Trophoblast cell (in vitro differentiated cells and primary cell): ENCODE data around the gene MAML3.

Experiments
- DNase-seq, 2 donors: peaks; one replicate each; pipeline ENCODE4 v3.0.0-alpha.2; 2016
- H2AFZ ChIP-seq: 2 replicates; pipeline ENCODE4 v1.6.1; 2013; ENCODE audit warnings: low read length, moderate library complexity, mild to moderate bottlenecking; ENCODE audit not compliant: insufficient read depth, poor library complexity
- H2AK5ac ChIP-seq: 2 replicates; pipeline ENCODE4 v1.6.1; 2013; ENCODE audit warnings: mild to moderate bottlenecking, low read length
- H2BK120ac ChIP-seq: 2 replicates; pipeline ENCODE4 v1.6.1; 2013; ENCODE audit warnings: low read length, mild to moderate bottlenecking, moderate library complexity; ENCODE audit not compliant: insufficient read depth, poor library complexity
- H2BK12ac ChIP-seq: 2 replicates; pipeline ENCODE4 v1.6.1; 2013; ENCODE audit warnings: mild to moderate bottlenecking, low read length, moderate library complexity
- H2BK5ac ChIP-seq: 2 replicates; pipeline ENCODE4 v1.6.1; 2013; ENCODE audit warnings: low read length, low read depth, moderate library complexity, mild to moderate bottlenecking; ENCODE audit not compliant: poor library complexity
- H3K14ac ChIP-seq: 2 replicates; pipeline ENCODE4 v1.6.1; 2013; ENCODE audit warnings: mild to moderate bottlenecking, low read length
- H3K18ac ChIP-seq: 2 replicates; pipeline ENCODE4 v1.6.1; 2013; ENCODE audit warnings: mild to moderate bottlenecking, low read length
- H3K23ac ChIP-seq: 2 replicates; pipeline ENCODE4 v1.6.1; 2013; ENCODE audit warnings: low read length
- H3K27ac ChIP-seq: 2 replicates; pipeline ENCODE4 v1.5.1; 2013; ENCODE audit warnings: low read depth, mild to moderate bottlenecking, inconsistent platforms, low read length, moderate library complexity
- H3K27me3 ChIP-seq: 2 replicates; pipeline ENCODE4 v1.6.1; 2013; ENCODE audit warnings: inconsistent platforms, mild to moderate bottlenecking, low read length, moderate library complexity; ENCODE audit not compliant: insufficient read depth
- H3K36me3 ChIP-seq, 2 experiments: 1 replicate in 1 of 2; 2 replicates in 1 of 2; pipeline ENCODE4 v1.6.1; 2013; ENCODE audit warnings: low read length in 2 of 2, mild to moderate bottlenecking in 2 of 2, moderate library complexity in 1 of 2; ENCODE audit not compliant: insufficient read depth in 2 of 2, control insufficient read depth in 1 of 2
- H3K4ac ChIP-seq: 2 replicates; pipeline ENCODE4 v1.6.1; 2013; ENCODE audit warnings: low read depth, mild to moderate bottlenecking, low read length, moderate library complexity
- H3K4me1 ChIP-seq, 2 experiments: 1 replicate in 1 of 2; 2 replicates in 1 of 2; pipeline ENCODE4 v1.6.1; 2013; ENCODE audit warnings: low read length in 2 of 2, mild to moderate bottlenecking in 2 of 2, moderate library complexity in 1 of 2; ENCODE audit not compliant: insufficient read depth in 2 of 2, control insufficient read depth in 1 of 2
- H3K4me2 ChIP-seq: 2 replicates; pipeline ENCODE4 v1.6.1; 2013; ENCODE audit warnings: inconsistent platforms, mild to moderate bottlenecking, low read length, moderate library complexity
- H3K4me3 ChIP-seq: 2 replicates; pipeline ENCODE4 v1.5.1; 2013; ENCODE audit warnings: mild to moderate bottlenecking, low read depth, low read length, inconsistent platforms
- H3K79me1 ChIP-seq: one replicate; pipeline ENCODE4 v1.6.1; 2013; ENCODE audit warnings: low read length
- H3K79me2 ChIP-seq: 2 replicates; pipeline ENCODE4 v1.6.1; 2013; ENCODE audit warnings: low read length, mild to moderate bottlenecking; ENCODE audit not compliant: control insufficient read depth, insufficient read depth, poor library complexity
- H3K9ac ChIP-seq: 2 replicates; pipeline ENCODE4 v1.6.1; 2013; ENCODE audit warnings: mild to moderate bottlenecking, low read length
- H3K9me3 ChIP-seq: 2 replicates; pipeline ENCODE4 v1.6.1; 2013; ENCODE audit warnings: low read depth, mild to moderate bottlenecking, control low read depth, inconsistent platforms, low read length; ENCODE audit not compliant: insufficient read depth
- H4K12ac ChIP-seq: 2 replicates; pipeline ENCODE4 v1.6.1; 2013; ENCODE audit warnings: low read depth, mild to moderate bottlenecking, low read length, moderate library complexity
- H4K8ac ChIP-seq: 2 replicates; pipeline ENCODE4 v1.6.1; 2013; ENCODE audit warnings: low read depth, mild to moderate bottlenecking, low read length, moderate library complexity
- H4K91ac ChIP-seq: one replicate; pipeline ENCODE4 v1.6.1; 2013; ENCODE audit warnings: low read depth, mild to moderate bottlenecking, low read length, moderate library complexity
- WGBS: extraction: QIAGEN DNeasy Blood & Tissue Kit; methylation state at CpG from one replicate; pipeline ENCODE4 v1.1.7; 2013; ENCODE audit warnings: missing lambda C conversion rate; ENCODE audit not compliant: insufficient read length, insufficient coverage; ENCODE audit errors: extremely low coverage; 5-methylcytosine and 5-hydroxymethylcytosine counted together

Gene MAML3

DNA sequence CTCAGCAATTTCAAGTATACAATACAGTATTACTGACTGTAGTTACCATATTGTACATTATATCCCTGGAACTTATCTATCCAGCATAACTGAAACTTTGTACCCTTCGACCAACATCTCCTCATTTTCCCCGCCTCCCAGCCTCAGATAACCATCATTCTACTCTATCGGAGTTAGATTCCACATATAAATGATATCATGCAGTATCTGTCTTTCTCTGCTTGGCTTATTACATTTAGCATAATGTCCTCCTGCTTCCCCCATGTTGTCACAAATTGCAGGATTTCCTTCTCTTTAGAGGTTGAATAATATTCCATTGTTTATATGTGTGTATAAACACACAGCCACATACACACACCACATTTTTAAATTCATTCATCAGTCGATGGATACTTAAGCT lies 218.1 kb downstream of the MAML3 start:
- Histone ChIP-seq H3K23ac (no peak overlapping the region), H3K36me3 (no peaks in the 10 kb centered on the region), H3K14ac (no peak overlapping the region), H3K18ac (no peak overlapping the region), H3K79me1 (no peaks in the 10 kb centered on the region), H3K4me3 (no peak overlapping the region), H3K9me3 (no peaks in the 10 kb centered on the region), H4K91ac (no peak overlapping the region), H4K8ac (no peak overlapping the region), H2BK12ac (no peak overlapping the region), H3K4me2 (no peak overlapping the region), H3K9ac (no peak overlapping the region), H3K4ac (no peak overlapping the region), H3K79me2 (no peaks in the 10 kb centered on the region), H2BK5ac (no peak overlapping the region), H2BK120ac (no peak overlapping the region), H3K27me3 (no peaks in the 10 kb centered on the region), H2AFZ (no peak overlapping the region), H4K12ac (no peak overlapping the region), H3K27ac (no peak overlapping the region), H2AK5ac (no peak overlapping the region), H3K4me1 (peaks cover 2 to 7% of the 10 kb centered on the region in 2 experiments)
- no peak for DNase-seq
- WGBS, result no CpG with 5 or more reads among the region's 4 CpGs

DNA sequence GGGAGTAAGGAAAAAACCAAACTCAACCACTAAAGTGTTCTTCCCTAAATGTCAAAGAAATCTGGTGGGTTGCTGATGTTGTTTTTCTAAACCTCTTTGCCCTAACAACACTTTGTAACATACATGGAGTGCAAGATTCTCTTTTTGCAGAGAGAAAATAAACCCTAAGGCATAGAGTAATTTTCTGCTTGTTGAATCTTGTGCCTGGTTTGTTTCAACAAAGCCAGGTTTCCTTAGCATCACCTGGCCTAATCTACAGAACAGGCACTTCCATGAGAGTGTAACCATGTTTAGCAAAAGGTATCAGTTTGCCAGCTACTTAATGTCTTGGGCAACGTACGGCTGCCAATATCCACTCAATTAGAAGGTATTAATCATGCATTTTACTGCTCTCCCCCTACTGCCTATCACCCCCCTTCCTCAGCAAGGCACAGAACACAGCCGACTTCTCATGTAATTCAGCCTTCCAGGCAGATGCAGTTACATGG lies 219.2 kb downstream of the MAML3 start:
- no peaks in the 10 kb centered on the region for H3K79me2 ChIP-seq
- no peaks in the 10 kb centered on the region for H3K79me1 ChIP-seq
- no peak overlapping the region for H4K12ac ChIP-seq
- H2BK12ac ChIP-seq, result no peak overlapping the region
- H2AFZ ChIP-seq, result no peak overlapping the region
- H3K27ac ChIP-seq, result peak overlapping the region; percentile 9
- no peak overlapping the region for H3K18ac ChIP-seq
- no peak for DNase-seq
- H3K4me3 ChIP-seq, result no peak overlapping the region
- H3K4me2 ChIP-seq, result no peak overlapping the region
- no peak overlapping the region for H2AK5ac ChIP-seq
- peaks cover 2 to 7% of the 10 kb centered on the region in 2 experiments for H3K4me1 ChIP-seq
- WGBS, result no CpG with 5 or more reads among the region's 3 CpGs
- no peaks in the 10 kb centered on the region for H3K36me3 ChIP-seq
- no peak overlapping the region for H4K91ac ChIP-seq
- H3K4ac ChIP-seq, result no peak overlapping the region
- H3K9ac ChIP-seq, result no peak overlapping the region
- no peak overlapping the region for H3K14ac ChIP-seq
- H3K9me3 ChIP-seq, result no peaks in the 10 kb centered on the region
- H3K23ac ChIP-seq, result no peak overlapping the region
- no peak overlapping the region for H2BK120ac ChIP-seq
- no peak overlapping the region for H4K8ac ChIP-seq
- no peak overlapping the region for H2BK5ac ChIP-seq
- no peaks in the 10 kb centered on the region for H3K27me3 ChIP-seq

- no peak overlapping the region for H3K18ac ChIP-seq
- H3K4ac ChIP-seq, result no peak overlapping the region
- no peak overlapping the region for H2AK5ac ChIP-seq
- no peak overlapping the region for H3K4me3 ChIP-seq
- no peaks in the 10 kb centered on the region for H3K36me3 ChIP-seq
- no peaks in the 10 kb centered on the region for H3K9me3 ChIP-seq
- no peaks in the 10 kb centered on the region for H3K79me1 ChIP-seq
- H2BK5ac ChIP-seq, result no peak overlapping the region
- H3K23ac ChIP-seq, result no peak overlapping the region
- H3K9ac ChIP-seq, result no peak overlapping the region
- no peak overlapping the region for H4K12ac ChIP-seq
- H2BK120ac ChIP-seq, result no peak overlapping the region
- 100% methylated on average over 3 of the region's 10 CpGs for WGBS
- H4K91ac ChIP-seq, result no peak overlapping the region
- H3K4me2 ChIP-seq, result no peak overlapping the region
- H2AFZ ChIP-seq, result no peak overlapping the region
- peaks cover 2 to 7% of the 10 kb centered on the region in 2 experiments for H3K4me1 ChIP-seq
- no peak overlapping the region for H2BK12ac ChIP-seq
- peak overlapping the region; percentile 9 for H3K27ac ChIP-seq
- no peaks in the 10 kb centered on the region for H3K27me3 ChIP-seq
- H3K79me2 ChIP-seq, result no peaks in the 10 kb centered on the region
- DNase-seq, result no peak
- H4K8ac ChIP-seq, result no peak overlapping the region
- no peak overlapping the region for H3K14ac ChIP-seq
These were observed 219.8 kb downstream of the MAML3 start for GRCh38 chr4:139934057-139934707.

DNA sequence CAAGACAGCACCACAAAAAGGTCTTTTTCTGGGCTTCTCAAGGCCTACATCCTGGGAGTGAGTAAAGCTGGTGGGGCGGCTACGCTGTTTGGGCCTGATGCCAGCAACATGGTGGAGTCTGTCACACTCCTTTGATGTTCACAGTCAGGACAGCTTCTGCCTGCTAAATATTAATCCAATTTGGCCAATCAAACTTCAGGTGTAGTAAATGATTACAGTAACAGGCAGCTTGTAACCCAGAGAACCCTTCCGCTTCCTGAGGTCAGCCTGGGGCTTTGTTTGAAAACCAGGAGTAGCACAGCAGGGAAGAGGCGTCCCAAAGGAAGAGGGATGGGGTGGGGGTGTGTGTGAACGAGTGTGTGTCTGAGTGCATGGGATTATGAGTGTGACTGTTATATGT lies 220.4 kb downstream of the MAML3 start:
- 100% methylated on average over 1 of the region's 5 CpGs for WGBS
- no peak overlapping the region for H2BK120ac ChIP-seq
- no peaks in the 10 kb centered on the region for H3K36me3 ChIP-seq
- H3K79me1 ChIP-seq, result no peaks in the 10 kb centered on the region
- H2BK5ac ChIP-seq, result no peak overlapping the region
- H2BK12ac ChIP-seq, result no peak overlapping the region
- no peak overlapping the region for H2AFZ ChIP-seq
- peaks cover 2 to 7% of the 10 kb centered on the region in 2 experiments for H3K4me1 ChIP-seq
- no peak overlapping the region for H3K18ac ChIP-seq
- H4K91ac ChIP-seq, result no peak overlapping the region
- no peak overlapping the region for H3K4ac ChIP-seq
- no peaks in the 10 kb centered on the region for H3K9me3 ChIP-seq
- no peak overlapping the region for H3K27ac ChIP-seq
- no peak overlapping the region for H3K4me2 ChIP-seq
- no peak overlapping the region for H3K4me3 ChIP-seq
- no peak overlapping the region for H4K12ac ChIP-seq
- no peak for DNase-seq
- no peaks in the 10 kb centered on the region for H3K79me2 ChIP-seq
- H3K14ac ChIP-seq, result no peak overlapping the region
- no peak overlapping the region for H3K9ac ChIP-seq
- H3K23ac ChIP-seq, result no peak overlapping the region
- H4K8ac ChIP-seq, result no peak overlapping the region
- H3K27me3 ChIP-seq, result no peaks in the 10 kb centered on the region
- no peak overlapping the region for H2AK5ac ChIP-seq
